Measurements from ENCODE around the gene DGLUCY.

- TF ChIP-seq CTCF (conservative IDR thresholded peaks at IDR 0.05; ENCODE audit: low read length) (no peak), EZH2phosphoT487 (IDR thresholded peaks at IDR 0.05; ENCODE audit: borderline replicate concordance) (no peak)
Observed at GRCh38 chr14:91153360-91153759, 39.5 kb downstream of the DGLUCY start.
